Measurements from ENCODE around the gene ACSL5.
A peak's percentile ranks its signal among the peaks of the same experiment; 100 is the strongest.

Gene ACSL5

GRCh38 chr10:112373912-112374338, at the start of gene ACSL5:
ACSL5 (plus strand) TSS chr10:112374116; CDS start chr10:112394947, 20,831 bp downstream.
- no peak for DNase-seq (ENCODE audit: low read depth in 2 of 2)

- DNase-seq (ENCODE audit: low read depth in 2 of 2) = no peak
These were observed 46.2 kb upstream of the ACSL5 start for GRCh38 chr10:112327678-112328077.

- no peak for DNase-seq (ENCODE audit: low read depth in 2 of 2)
These were observed 43.8 kb upstream of the ACSL5 start for GRCh38 chr10:112330162-112330561.

GRCh38 chr10:112330607-112331160, 43.2 kb upstream of the ACSL5 start:
- no peak for DNase-seq (ENCODE audit: low read depth in 2 of 2)

GRCh38 chr10:112332022-112332421, 41.9 kb upstream of the ACSL5 start:
- DNase-seq (ENCODE audit: low read depth in 2 of 2) = no peak

GRCh38 chr10:112332509-112333228, 41.2 kb upstream of the ACSL5 start:
- no peak for DNase-seq (ENCODE audit: low read depth in 2 of 2)

GRCh38 chr10:112333452-112333851, 40.5 kb upstream of the ACSL5 start:
- DNase-seq (ENCODE audit: low read depth in 2 of 2) = no peak

GRCh38 chr10:112335111-112335867, 38.6 kb upstream of the ACSL5 start:
- peak; percentile 20 to 26 for DNase-seq (ENCODE audit: low read depth in 2 of 2)

- no peak for DNase-seq (ENCODE audit: low read depth in 2 of 2)
These were observed 38.0 kb upstream of the ACSL5 start for GRCh38 chr10:112335868-112336265.

- DNase-seq (ENCODE audit: low read depth in 2 of 2) = no peak
These were observed 37.2 kb upstream of the ACSL5 start for GRCh38 chr10:112336556-112337201.

GRCh38 chr10:112338957-112339356, 35.0 kb upstream of the ACSL5 start:
- DNase-seq (ENCODE audit: low read depth in 2 of 2) = no peak

GRCh38 chr10:112340601-112341000, 33.3 kb upstream of the ACSL5 start:
- no peak for DNase-seq (ENCODE audit: low read depth in 2 of 2)

- no peak for DNase-seq (ENCODE audit: low read depth in 2 of 2)
These were observed 30.7 kb upstream of the ACSL5 start for GRCh38 chr10:112343056-112343806.

GRCh38 chr10:112344261-112344660, 29.7 kb upstream of the ACSL5 start:
- no peak for DNase-seq (ENCODE audit: low read depth in 2 of 2)

GRCh38 chr10:112345202-112345601, 28.7 kb upstream of the ACSL5 start:
- DNase-seq (ENCODE audit: low read depth in 2 of 2) = no peak

- DNase-seq (ENCODE audit: low read depth in 2 of 2) = no peak
These were observed 28.2 kb upstream of the ACSL5 start for GRCh38 chr10:112345743-112346142.

- no peak for DNase-seq (ENCODE audit: low read depth in 2 of 2)
These were observed 27.1 kb upstream of the ACSL5 start for GRCh38 chr10:112346774-112347173.

- DNase-seq (ENCODE audit: low read depth in 2 of 2) = no peak
These were observed 25.9 kb upstream of the ACSL5 start for GRCh38 chr10:112347709-112348671.

GRCh38 chr10:112348759-112349158, 25.2 kb upstream of the ACSL5 start:
- DNase-seq (ENCODE audit: low read depth in 2 of 2) = no peak

- DNase-seq (ENCODE audit: low read depth in 2 of 2) = no peak
These were observed 24.3 kb upstream of the ACSL5 start for GRCh38 chr10:112349521-112350085.
